ENCODE data around the gene C6orf52.
"Not testable (repeated sequence)": the region's sequence is repeated elsewhere in the genome, so short reads cannot be mapped to it uniquely, and the experiment has no call there.

The C6orf52 gene

GRCh38 chr6:10695086-10695657 lies 756 bp upstream of the C6orf52 start:
- no peak for DNase-seq (ENCODE audit: low read depth)

GRCh38 chr6:10692965-10693538 lies 1.4 kb downstream of the C6orf52 start:
- DNase-seq (ENCODE audit: low read depth): no peak

- no peak for DNase-seq (ENCODE audit: low read depth)
Measured at GRCh38 chr6:10690651-10691445, 3.6 kb downstream of the C6orf52 start.

- no peak for DNase-seq (ENCODE audit: low read depth)
Measured at GRCh38 chr6:10687582-10687981, 6.8 kb downstream of the C6orf52 start.

GRCh38 chr6:10686901-10687300 lies 7.5 kb downstream of the C6orf52 start:
- no peak for DNase-seq (ENCODE audit: low read depth)

- DNase-seq (ENCODE audit: low read depth): no peak
Measured at GRCh38 chr6:10685092-10685915, 9.1 kb downstream of the C6orf52 start.

GRCh38 chr6:10684618-10685017 lies 9.8 kb downstream of the C6orf52 start:
- no peak for DNase-seq (ENCODE audit: low read depth)

GRCh38 chr6:10682355-10682988 lies 11.9 kb downstream of the C6orf52 start:
- no peak for DNase-seq (ENCODE audit: low read depth)

GRCh38 chr6:10681795-10682194 lies 12.6 kb downstream of the C6orf52 start:
- DNase-seq (ENCODE audit: low read depth): no peak

- DNase-seq (ENCODE audit: low read depth): no peak
Measured at GRCh38 chr6:10678456-10678855, 16.0 kb downstream of the C6orf52 start.

- DNase-seq (ENCODE audit: low read depth): no peak
Measured at GRCh38 chr6:10676403-10676802, 18.0 kb downstream of the C6orf52 start.

- no peak for DNase-seq (ENCODE audit: low read depth)
Measured at GRCh38 chr6:10668126-10668917, 26.1 kb downstream of the C6orf52 start.

GRCh38 chr6:10665595-10665994 lies 28.8 kb downstream of the C6orf52 start:
- not testable (repeated sequence) for DNase-seq (ENCODE audit: low read depth)

- no peak for DNase-seq (ENCODE audit: low read depth)
Measured at GRCh38 chr6:10662742-10663141, 31.7 kb downstream of the C6orf52 start.

- no peak for DNase-seq (ENCODE audit: low read depth)
Measured at GRCh38 chr6:10662207-10662606, 32.2 kb downstream of the C6orf52 start.

- DNase-seq (ENCODE audit: low read depth): not testable (repeated sequence)
Measured at GRCh38 chr6:10660431-10661191, 33.8 kb downstream of the C6orf52 start.

GRCh38 chr6:10659699-10660348 lies 34.6 kb downstream of the C6orf52 start:
- no peak for DNase-seq (ENCODE audit: low read depth)

- DNase-seq (ENCODE audit: low read depth): no peak
Measured at GRCh38 chr6:10658910-10659698, 35.3 kb downstream of the C6orf52 start.

GRCh38 chr6:10655508-10656055 lies 38.8 kb downstream of the C6orf52 start:
- no peak for DNase-seq (ENCODE audit: low read depth)
